Transverse colon (tissue), 3 donors: ENCODE data around the gene AFG3L2.

Source experiments
- EP300 ChIP-seq: sonication (generic); formaldehyde crosslinking; IDR thresholded peaks from one replicate; pipeline ENCODE4 v1.6.1; 2017; ENCODE audit warnings: antibody characterized with exemption, low read depth
- POLR2A ChIP-seq: fragments of 450-650 bp; IDR thresholded peaks from one replicate; pipeline ENCODE4 v1.6.1; 2016; ENCODE audit warnings: antibody characterized with exemption, mild to moderate bottlenecking, moderate library complexity
- TF ChIP-seq, protein P1 (sequence below), 5 experiments: fragments of 200-600 bp in 3 of 5; fragments of 450-650 bp in 2 of 5; sonication (generic) in 3 of 5; IDR thresholded peaks; 1 replicate in 2 of 5; 2 replicates in 3 of 5; pipeline ENCODE4 v1.5.1; 2016 to 2017; ENCODE audit warnings: antibody characterized with exemption in 5 of 5, inconsistent platforms in 3 of 5, mild to moderate bottlenecking in 2 of 5, moderate library complexity in 1 of 5

DNA sequence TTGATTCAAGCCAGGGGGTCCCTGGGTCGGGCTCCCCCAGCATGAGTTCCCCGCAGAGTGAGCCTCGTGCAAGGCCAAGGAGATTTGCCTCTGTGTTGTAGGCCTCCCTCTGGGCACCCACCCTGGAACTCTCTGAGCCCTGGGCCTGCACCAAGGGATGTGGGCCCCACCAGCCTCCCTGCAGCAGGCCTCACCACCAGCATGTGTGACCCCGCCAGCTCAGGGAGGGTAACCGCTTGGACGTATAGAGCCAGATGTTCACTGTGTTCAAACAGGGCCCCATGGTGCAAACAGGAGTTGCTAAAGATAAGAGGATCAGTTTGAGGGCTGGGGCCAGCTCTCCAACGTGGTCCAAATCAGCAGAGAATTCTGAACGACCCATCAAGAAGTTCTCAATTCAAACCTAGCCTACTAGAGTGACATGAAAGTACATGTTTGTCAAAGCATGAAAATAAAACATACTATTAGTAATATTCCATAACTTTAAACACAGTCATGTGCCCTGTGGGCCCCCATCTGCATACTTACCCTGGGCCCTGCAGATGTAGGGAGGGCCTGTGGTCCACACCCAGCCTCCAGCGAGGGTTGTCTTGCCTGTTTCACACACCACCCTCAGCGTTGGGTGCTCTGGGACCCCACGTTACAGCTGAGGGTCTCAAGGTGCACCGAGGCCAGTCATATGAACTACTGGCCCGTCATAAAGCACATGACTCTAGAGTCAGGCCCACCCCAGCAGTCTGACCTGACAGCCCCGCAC lies 74.5 kb downstream of the AFG3L2 start:
- TF ChIP-seq, protein P1, sequence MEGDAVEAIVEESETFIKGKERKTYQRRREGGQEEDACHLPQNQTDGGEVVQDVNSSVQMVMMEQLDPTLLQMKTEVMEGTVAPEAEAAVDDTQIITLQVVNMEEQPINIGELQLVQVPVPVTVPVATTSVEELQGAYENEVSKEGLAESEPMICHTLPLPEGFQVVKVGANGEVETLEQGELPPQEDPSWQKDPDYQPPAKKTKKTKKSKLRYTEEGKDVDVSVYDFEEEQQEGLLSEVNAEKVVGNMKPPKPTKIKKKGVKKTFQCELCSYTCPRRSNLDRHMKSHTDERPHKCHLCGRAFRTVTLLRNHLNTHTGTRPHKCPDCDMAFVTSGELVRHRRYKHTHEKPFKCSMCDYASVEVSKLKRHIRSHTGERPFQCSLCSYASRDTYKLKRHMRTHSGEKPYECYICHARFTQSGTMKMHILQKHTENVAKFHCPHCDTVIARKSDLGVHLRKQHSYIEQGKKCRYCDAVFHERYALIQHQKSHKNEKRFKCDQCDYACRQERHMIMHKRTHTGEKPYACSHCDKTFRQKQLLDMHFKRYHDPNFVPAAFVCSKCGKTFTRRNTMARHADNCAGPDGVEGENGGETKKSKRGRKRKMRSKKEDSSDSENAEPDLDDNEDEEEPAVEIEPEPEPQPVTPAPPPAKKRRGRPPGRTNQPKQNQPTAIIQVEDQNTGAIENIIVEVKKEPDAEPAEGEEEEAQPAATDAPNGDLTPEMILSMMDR (IDR thresholded peaks at IDR 0.05), result no peak
- no peak for TF ChIP-seq EP300
- no peak for TF ChIP-seq POLR2A
